ENCODE data around the gene SSC5D.

The SSC5D gene

GRCh38 chr19:55466241-55466614 lies 22.0 kb upstream of the SSC5D start:
- TF ChIP-seq, protein P1, sequence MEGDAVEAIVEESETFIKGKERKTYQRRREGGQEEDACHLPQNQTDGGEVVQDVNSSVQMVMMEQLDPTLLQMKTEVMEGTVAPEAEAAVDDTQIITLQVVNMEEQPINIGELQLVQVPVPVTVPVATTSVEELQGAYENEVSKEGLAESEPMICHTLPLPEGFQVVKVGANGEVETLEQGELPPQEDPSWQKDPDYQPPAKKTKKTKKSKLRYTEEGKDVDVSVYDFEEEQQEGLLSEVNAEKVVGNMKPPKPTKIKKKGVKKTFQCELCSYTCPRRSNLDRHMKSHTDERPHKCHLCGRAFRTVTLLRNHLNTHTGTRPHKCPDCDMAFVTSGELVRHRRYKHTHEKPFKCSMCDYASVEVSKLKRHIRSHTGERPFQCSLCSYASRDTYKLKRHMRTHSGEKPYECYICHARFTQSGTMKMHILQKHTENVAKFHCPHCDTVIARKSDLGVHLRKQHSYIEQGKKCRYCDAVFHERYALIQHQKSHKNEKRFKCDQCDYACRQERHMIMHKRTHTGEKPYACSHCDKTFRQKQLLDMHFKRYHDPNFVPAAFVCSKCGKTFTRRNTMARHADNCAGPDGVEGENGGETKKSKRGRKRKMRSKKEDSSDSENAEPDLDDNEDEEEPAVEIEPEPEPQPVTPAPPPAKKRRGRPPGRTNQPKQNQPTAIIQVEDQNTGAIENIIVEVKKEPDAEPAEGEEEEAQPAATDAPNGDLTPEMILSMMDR (IDR thresholded peaks at IDR 0.05; ENCODE audit: low read depth, low read length) = no peak
- DNase-seq (ENCODE audit: low read depth in 2 of 2) = no peak
- no peak overlapping the region for H3K4me3 ChIP-seq (replicated peaks in 1 of 2; ENCODE audit: low read depth in 2 of 2, low read length in 2 of 2)

DNA sequence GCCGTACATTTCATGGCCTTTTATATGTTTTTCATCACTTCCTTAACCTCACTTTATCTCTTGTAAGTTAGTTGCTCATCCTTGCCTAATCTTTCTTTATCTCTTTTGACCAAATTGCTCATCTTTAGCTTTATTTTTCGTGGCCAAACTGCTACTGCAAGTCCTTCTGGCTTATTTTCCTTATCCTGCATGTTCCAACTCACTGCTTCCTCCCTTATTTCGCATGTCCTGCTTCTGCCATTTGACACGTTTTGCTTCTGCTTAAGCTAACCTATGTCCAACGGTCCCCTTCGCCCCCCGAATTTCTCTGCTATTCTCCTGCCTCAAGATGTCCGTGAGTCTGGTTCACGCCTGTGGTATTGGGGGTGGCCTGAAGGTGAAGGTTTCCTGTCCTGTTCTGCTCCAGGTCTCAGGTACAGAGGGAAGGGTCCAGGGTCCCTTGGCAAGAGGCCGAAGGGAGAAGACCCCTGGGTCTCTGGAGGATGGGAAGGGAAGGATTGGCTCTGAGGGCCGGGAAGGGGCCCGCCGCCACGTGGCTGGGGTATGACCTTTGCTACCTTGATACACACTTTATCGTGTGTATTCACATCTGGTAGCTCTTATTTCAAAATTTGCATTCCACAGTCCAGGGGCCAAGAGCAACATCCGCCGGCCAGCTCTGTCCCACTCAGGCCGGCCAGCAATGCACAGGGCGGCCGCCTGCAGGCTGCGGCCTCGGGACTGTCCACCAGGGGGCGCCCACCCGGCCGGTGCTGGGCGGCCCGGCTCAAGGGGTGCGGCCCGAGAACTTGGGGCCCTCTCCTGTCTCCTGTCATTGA lies 20.8 kb upstream of the SSC5D start:
- TF ChIP-seq, protein P1 (IDR thresholded peaks at IDR 0.05; ENCODE audit: low read depth, low read length) = peak; percentile 65
- peak; percentile 84 to 89 for DNase-seq (ENCODE audit: low read depth in 2 of 2)
- H3K4me3 ChIP-seq (replicated peaks in 1 of 2; ENCODE audit: low read depth in 2 of 2, low read length in 2 of 2) = no peak overlapping the region

- TF ChIP-seq, protein P1 (IDR thresholded peaks at IDR 0.05; ENCODE audit: low read depth, low read length) = no peak
- H3K4me3 ChIP-seq (replicated peaks in 1 of 2; ENCODE audit: low read depth in 2 of 2, low read length in 2 of 2) = no peak overlapping the region
- DNase-seq (ENCODE audit: low read depth in 2 of 2) = no peak
Measured at GRCh38 chr19:55468054-55468393, 20.2 kb upstream of the SSC5D start.

GRCh38 chr19:55471266-55471665 lies 17.0 kb upstream of the SSC5D start:
- no peak overlapping the region for H3K4me3 ChIP-seq (replicated peaks in 1 of 2; ENCODE audit: low read depth in 2 of 2, low read length in 2 of 2)
- TF ChIP-seq, protein P1 (IDR thresholded peaks at IDR 0.05; ENCODE audit: low read depth, low read length) = no peak
- no peak for DNase-seq (ENCODE audit: low read depth in 2 of 2)

DNA sequence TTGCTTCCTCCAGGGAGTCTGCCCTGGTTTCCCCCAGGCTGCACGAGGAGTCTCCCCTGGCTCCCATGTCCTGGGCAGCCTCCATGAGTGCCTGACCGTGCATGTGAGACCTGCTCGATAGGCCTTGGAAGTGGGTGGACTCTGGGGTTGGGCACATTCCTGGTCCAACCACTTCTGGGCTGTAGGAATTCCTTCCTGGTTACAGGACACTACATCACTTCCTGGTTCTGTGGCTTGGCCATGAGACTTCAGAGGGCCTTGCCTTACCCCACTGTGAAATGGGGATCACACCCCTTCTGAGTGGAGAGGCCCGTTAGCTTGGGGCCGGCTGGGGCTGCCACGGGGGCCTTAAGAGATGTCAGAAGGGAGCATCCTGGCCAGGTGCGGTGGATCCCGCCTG lies 15.8 kb upstream of the SSC5D start:
- H3K4me3 ChIP-seq (replicated peaks in 1 of 2; ENCODE audit: low read depth in 2 of 2, low read length in 2 of 2) = no peak overlapping the region
- peak; percentile 41 to 71 for DNase-seq (ENCODE audit: low read depth in 2 of 2)
- TF ChIP-seq, protein P1 (IDR thresholded peaks at IDR 0.05; ENCODE audit: low read depth, low read length) = no peak

DNA sequence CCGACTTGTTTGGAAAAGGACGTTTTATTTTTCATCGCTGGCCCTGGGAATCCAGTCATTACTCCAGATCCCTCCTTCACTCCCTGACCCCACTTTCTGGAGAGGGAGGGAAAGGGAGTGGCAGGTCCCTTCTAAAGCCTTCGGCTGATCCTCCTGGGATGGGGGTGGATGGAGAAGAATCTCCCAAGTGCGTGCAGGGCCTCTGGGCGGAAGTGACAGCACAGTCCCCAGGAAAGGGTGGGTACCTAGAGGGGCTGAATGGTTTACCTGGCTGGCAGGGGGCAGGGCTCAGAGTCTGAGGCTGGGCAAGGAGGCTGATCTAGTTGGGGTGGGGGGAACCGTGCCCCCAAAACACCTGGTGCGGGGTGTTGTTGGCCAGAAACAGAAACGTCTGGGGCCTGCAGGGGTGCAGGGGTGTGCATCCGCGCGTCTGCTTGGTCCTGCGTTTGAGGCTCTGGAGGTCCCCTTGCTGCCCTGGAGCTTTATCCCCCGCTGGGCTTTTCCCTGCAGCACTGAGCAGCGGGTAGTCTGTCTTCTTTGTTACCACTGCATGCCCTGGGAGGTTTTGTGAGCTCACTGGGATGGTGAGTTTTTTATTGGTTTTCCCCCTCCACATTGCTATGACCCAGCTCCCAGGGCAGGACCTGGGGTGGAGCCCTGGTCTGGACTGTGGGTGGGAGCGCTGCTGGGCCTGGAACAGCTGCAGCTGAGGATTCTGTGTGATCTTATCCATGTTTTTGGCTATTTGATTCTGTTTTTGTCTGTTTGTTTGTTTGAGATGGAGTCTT lies 14.8 kb upstream of the SSC5D start:
- no peak overlapping the region for H3K4me3 ChIP-seq (replicated peaks in 1 of 2; ENCODE audit: low read depth in 2 of 2, low read length in 2 of 2)
- TF ChIP-seq, protein P1 (IDR thresholded peaks at IDR 0.05; ENCODE audit: low read depth, low read length) = no peak
- no peak for DNase-seq (ENCODE audit: low read depth in 2 of 2)
